NCI-H524 treated with DMSO at 0.1 percent for 48 hours (cell line): Measurements from ENCODE around the gene TRIM33.
A peak's percentile ranks its signal among the peaks of the same experiment; 100 is the strongest.
"Not testable (repeated sequence)": the region's sequence is repeated elsewhere in the genome, so short reads cannot be mapped to it uniquely, and the experiment has no call there.

ENCODE experiments used
- DNase-seq: peaks from one replicate; lab custom pipeline; 2025; lab: John Stamatoyannopoulos, UW

Gene TRIM33

GRCh38 chr1:114418948-114419347, 92.1 kb downstream of the TRIM33 start:
- DNase-seq, result not testable (repeated sequence)

- no peak for DNase-seq
Observed at GRCh38 chr1:114397601-114398000, 113.4 kb downstream of the TRIM33 start.

- DNase-seq, result no peak
Observed at GRCh38 chr1:114395863-114396262, 115.1 kb downstream of the TRIM33 start.

GRCh38 chr1:114390960-114391359, 120.0 kb downstream of the TRIM33 start:
- no peak for DNase-seq

- DNase-seq, result no peak
Observed at GRCh38 chr1:114390361-114390760, 120.6 kb downstream of the TRIM33 start.

- DNase-seq, result no peak
Observed at GRCh38 chr1:114388432-114389003, 122.5 kb downstream of the TRIM33 start.

GRCh38 chr1:114387585-114387984, 123.4 kb downstream of the TRIM33 start:
- not testable (repeated sequence) for DNase-seq

GRCh38 chr1:114387010-114387360, 124.0 kb downstream of the TRIM33 start:
- DNase-seq, result no peak

- DNase-seq, result no peak
Observed at GRCh38 chr1:114386129-114387009, 124.6 kb downstream of the TRIM33 start.

GRCh38 chr1:114384922-114385321, 126.1 kb downstream of the TRIM33 start:
- no peak for DNase-seq

GRCh38 chr1:114379987-114380386, 131.0 kb downstream of the TRIM33 start:
- no peak for DNase-seq

GRCh38 chr1:114379358-114379757, 131.6 kb downstream of the TRIM33 start:
- no peak for DNase-seq

- no peak for DNase-seq
Observed at GRCh38 chr1:114377356-114377755, 133.6 kb downstream of the TRIM33 start.

GRCh38 chr1:114369930-114370329, 141.1 kb downstream of the TRIM33 start:
- no peak for DNase-seq

- not testable (repeated sequence) for DNase-seq
Observed at GRCh38 chr1:114369266-114369919, 141.6 kb downstream of the TRIM33 start.

- DNase-seq, result no peak
Observed at GRCh38 chr1:114368560-114369255, 142.3 kb downstream of the TRIM33 start.

GRCh38 chr1:114367810-114368209, 143.2 kb downstream of the TRIM33 start:
- DNase-seq, result no peak

GRCh38 chr1:114363230-114363629, 147.8 kb downstream of the TRIM33 start:
- not testable (repeated sequence) for DNase-seq

- no peak for DNase-seq
Observed at GRCh38 chr1:114359791-114360190, 151.2 kb downstream of the TRIM33 start.

GRCh38 chr1:114355240-114355639, 155.8 kb downstream of the TRIM33 start:
- no peak for DNase-seq

- DNase-seq, result peak; percentile 76
Observed at GRCh38 chr1:114353262-114353661, 157.7 kb downstream of the TRIM33 start.

- DNase-seq, result peak; percentile 99
Observed at GRCh38 chr1:114352797-114353196, 158.2 kb downstream of the TRIM33 start.
